H1 (cell line): ENCODE measurements around the gene LRRC26. TPM values are rescaled to one million over a fixed set of nuclear protein-coding genes. Genes with fewer than 3 reads are reported as not detected.

Experiments
- CTCF ChIA-PET: fragments of 300-600 bp; sonication (Branson Sonifier 250); formaldehyde crosslinking; loops from one replicate; lab custom pipeline; 2021; ENCODE audit not compliant: partially characterized antibody; lab: Charles Lee
- POLR2A ChIA-PET: fragments of 300-600 bp; sonication (Branson Sonifier 250); formaldehyde crosslinking; loops from one replicate; lab custom pipeline; 2021; ENCODE audit warnings: inconsistent platforms; ENCODE audit not compliant: partially characterized antibody; lab: Charles Lee
- DNase-seq, 2 experiments: peaks; one replicate each; pipeline versions ENCODE4 v3.0.0 to v3.0.0-alpha.2; 2010 to 2022; ENCODE audit warnings: low spot score in 2 of 2, low read depth in 1 of 2, mixed read lengths in 1 of 2
- FAIRE-seq: peaks from 2 replicates; lab custom pipeline; 2011; peaks lifted over from hg19 to GRCh38; lab: Jason Lieb, UNC
- H2AFZ ChIP-seq: 2 replicates; pipeline ENCODE4 v1.8.1; 2012; ENCODE audit warnings: low read length, inconsistent platforms
- H2AK5ac ChIP-seq: 2 replicates; pipeline ENCODE4 v1.6.1; 2013; ENCODE audit warnings: low read depth, low read length
- H2BK120ac ChIP-seq: replicated peaks from 2 replicates; pipeline ENCODE3; 2013; ENCODE audit warnings: low read depth, low read length, inconsistent platforms
- H2BK12ac ChIP-seq: 2 replicates; pipeline ENCODE4 v1.6.1; 2013; ENCODE audit warnings: low read depth, low read length
- H2BK15ac ChIP-seq: 2 replicates; pipeline ENCODE4 v1.6.1; 2013; ENCODE audit warnings: low read length
- H2BK20ac ChIP-seq: 2 replicates; pipeline ENCODE4 v1.6.1; 2013; ENCODE audit warnings: low read length
- H2BK5ac ChIP-seq: 2 replicates; pipeline ENCODE4 v1.6.1; 2013; ENCODE audit warnings: low read depth, low read length
- H3K14ac ChIP-seq: 2 replicates; pipeline ENCODE4 v1.6.1; 2013; ENCODE audit warnings: inconsistent platforms; ENCODE audit not compliant: insufficient read length
- H3K18ac ChIP-seq: 2 replicates; pipeline ENCODE4 v1.6.1; 2013; ENCODE audit warnings: low read length; ENCODE audit errors: extremely low read depth
- H3K23ac ChIP-seq: 2 replicates; pipeline ENCODE4 v1.6.1; 2013; ENCODE audit warnings: inconsistent platforms; ENCODE audit not compliant: insufficient read length
- H3K23me2 ChIP-seq: 2 replicates; pipeline ENCODE4 v1.6.1; 2013; ENCODE audit warnings: low read depth, low read length
- H3K27ac ChIP-seq: 2 replicates; pipeline ENCODE4 v1.6.1; 2011; ENCODE audit warnings: low read depth, low read length, inconsistent platforms
- H3K27me3 ChIP-seq, 4 experiments: replicated peaks in 1 of 4; 1 replicate in 1 of 4; 2 replicates in 3 of 4; pipeline versions ENCODE4 v1.6.1 to v1.8.1; 2011 to 2013; ENCODE audit warnings: low read length in 3 of 4, mild to moderate bottlenecking in 3 of 4, inconsistent platforms in 2 of 4, mixed read lengths in 2 of 4, moderate library complexity in 1 of 4; ENCODE audit not compliant: control insufficient read depth in 3 of 4, insufficient read depth in 3 of 4; ENCODE audit errors: extremely low read depth in 1 of 4
- H3K36me3 ChIP-seq, 4 experiments: 2 replicates each; pipeline versions ENCODE4 v1.6.1 to v1.8.1; 2011 to 2013; ENCODE audit warnings: mild to moderate bottlenecking in 4 of 4, low read length in 3 of 4, moderate library complexity in 2 of 4, control low read depth in 1 of 4, inconsistent platforms in 1 of 4; ENCODE audit not compliant: insufficient read depth in 4 of 4, control insufficient read depth in 2 of 4
- H3K4ac ChIP-seq: replicated peaks from 2 replicates; pipeline ENCODE3; 2013; ENCODE audit warnings: low read length, low read depth, mixed read lengths, inconsistent platforms; ENCODE audit not compliant: insufficient read length
- H3K4me1 ChIP-seq, 4 experiments: replicated peaks in 1 of 4; 1 replicate in 1 of 4; 2 replicates in 3 of 4; pipeline versions ENCODE4 v1.6.1 to v1.8.1; 2011 to 2013; ENCODE audit warnings: low read length in 3 of 4, inconsistent platforms in 2 of 4, mixed read lengths in 1 of 4; ENCODE audit not compliant: insufficient read depth in 4 of 4, control insufficient read depth in 3 of 4
- H3K4me2 ChIP-seq, 2 experiments: 2 replicates each; pipeline versions ENCODE4 v1.6.1 to v1.8.1; 2011 to 2013; ENCODE audit warnings: low read depth in 2 of 2, low read length in 2 of 2, control low read depth in 1 of 2, inconsistent platforms in 1 of 2, mild to moderate bottlenecking in 1 of 2; ENCODE audit not compliant: insufficient read depth in 1 of 2
- H3K4me3 ChIP-seq, 4 experiments: fragments of 200-600, 300-600 bp in 1 of 4; sonication (generic), shearing (Covaris generic), sonication (Bioruptor Twin) in 1 of 4; 2 replicates each; pipeline versions ENCODE4 v1.5.1 to v1.8.1; 2011 to 2016; ENCODE audit warnings: low read length in 4 of 4, low read depth in 3 of 4, control low read depth in 2 of 4, inconsistent platforms in 2 of 4, mild to moderate bottlenecking in 2 of 4, mixed read lengths in 1 of 4, moderate library complexity in 1 of 4; ENCODE audit not compliant: insufficient read depth in 2 of 4; ENCODE audit errors: extremely low read depth in 1 of 4
- H3K56ac ChIP-seq: replicated peaks from 2 replicates; pipeline ENCODE3; 2013; ENCODE audit warnings: low read depth, mild to moderate bottlenecking, mixed read lengths, low read length, inconsistent platforms; ENCODE audit not compliant: insufficient read length
- H3K79me1 ChIP-seq: 2 replicates; pipeline ENCODE4 v1.6.1; 2013; ENCODE audit warnings: low read depth, low read length, control low read depth
- H3K79me2 ChIP-seq, 2 experiments: 2 replicates each; pipeline versions ENCODE4 v1.6.1 to v1.8.1; 2012 to 2013; ENCODE audit warnings: low read length in 2 of 2, mild to moderate bottlenecking in 2 of 2, inconsistent platforms in 1 of 2; ENCODE audit not compliant: insufficient read depth in 2 of 2, control insufficient read depth in 1 of 2
- H3K9ac ChIP-seq, 4 experiments: replicated peaks in 1 of 4; 1 replicate in 1 of 4; 2 replicates in 3 of 4; pipeline versions ENCODE4 v1.6.1 to v1.8.1; 2011 to 2013; ENCODE audit warnings: low read depth in 3 of 4, low read length in 3 of 4, control low read depth in 2 of 4, mild to moderate bottlenecking in 2 of 4, moderate library complexity in 2 of 4, inconsistent platforms in 1 of 4; ENCODE audit errors: extremely low read depth in 1 of 4
- H3K9me3 ChIP-seq, 2 experiments: 2 replicates each; pipeline versions ENCODE4 v1.6.1 to v1.8.1; 2012 to 2013; ENCODE audit warnings: mild to moderate bottlenecking in 2 of 2, moderate library complexity in 2 of 2, control low read depth in 1 of 2, inconsistent platforms in 1 of 2, low read depth in 1 of 2, low read length in 1 of 2, mixed read lengths in 1 of 2; ENCODE audit not compliant: insufficient read depth in 2 of 2
- H4K20me1 ChIP-seq, 2 experiments: replicated peaks in 1 of 2; 2 replicates each; pipeline versions ENCODE3 to v1.8.1; 2011 to 2013; ENCODE audit warnings: inconsistent platforms in 2 of 2, low read length in 2 of 2, mild to moderate bottlenecking in 1 of 2; ENCODE audit not compliant: insufficient read depth in 2 of 2, control insufficient read depth in 1 of 2
- H4K5ac ChIP-seq: 2 replicates; pipeline ENCODE4 v1.6.1; 2013; ENCODE audit warnings: low read length, low read depth, mixed read lengths, inconsistent platforms; ENCODE audit not compliant: insufficient read length
- H4K8ac ChIP-seq: 2 replicates; pipeline ENCODE4 v1.8.0; 2013; ENCODE audit warnings: mild to moderate bottlenecking, moderate library complexity, low read length, inconsistent platforms; ENCODE audit not compliant: insufficient read depth; ENCODE audit errors: extremely low read depth
- H4K91ac ChIP-seq: replicated peaks from 2 replicates; pipeline ENCODE3; 2013; ENCODE audit warnings: low read length, mixed read lengths, inconsistent platforms; ENCODE audit not compliant: insufficient read length
- BACH1 ChIP-seq: IDR thresholded peaks from 2 replicates; pipeline ENCODE4 v1.6.1; 2012; ENCODE audit warnings: low read length, improper control_type of control experiment
- BRCA1 ChIP-seq: IDR thresholded peaks from 2 replicates; pipeline ENCODE4 v1.6.1; 2012; ENCODE audit warnings: low read depth, low read length, improper control_type of control experiment
- EGR1 ChIP-seq: IDR thresholded peaks from 2 replicates; pipeline ENCODE4 v1.6.1; 2011; ENCODE audit warnings: low read depth, low read length, borderline replicate concordance
- EP300 ChIP-seq, 2 experiments: IDR thresholded peaks; 1 replicate in 1 of 2; 2 replicates in 1 of 2; pipeline ENCODE4 v1.6.1; 2011 to 2012; ENCODE audit warnings: low read depth in 2 of 2, low read length in 2 of 2, mild to moderate bottlenecking in 2 of 2, borderline replicate concordance in 1 of 2, inconsistent platforms in 1 of 2, moderate library complexity in 1 of 2
- GABPA ChIP-seq: IDR thresholded peaks from 2 replicates; pipeline ENCODE4 v1.6.1; 2011; ENCODE audit warnings: mild to moderate bottlenecking, low read length, moderate library complexity, borderline replicate concordance; ENCODE audit not compliant: insufficient read depth
- HDAC6 ChIP-seq: IDR thresholded peaks from one replicate; pipeline ENCODE4 v1.7.1; 2012; ENCODE audit warnings: low read depth, mild to moderate bottlenecking, inconsistent platforms, low read length, moderate library complexity
- POU5F1 ChIP-seq: IDR thresholded peaks from 2 replicates; pipeline ENCODE4 v1.6.1; 2011; ENCODE audit warnings: low read depth, mild to moderate bottlenecking, low read length, moderate library complexity
- RAD21 ChIP-seq, 2 experiments: IDR thresholded peaks in 1 of 2; conservative IDR thresholded peaks in 1 of 2; 2 replicates each; pipeline ENCODE4 v1.6.1; 2011; ENCODE audit warnings: low read depth in 2 of 2, low read length in 2 of 2, improper control_type of control experiment in 1 of 2, inconsistent platforms in 1 of 2, mild to moderate bottlenecking in 1 of 2, moderate library complexity in 1 of 2
- RFX5 ChIP-seq: IDR thresholded peaks from 2 replicates; pipeline ENCODE4 v1.6.1; 2011; ENCODE audit warnings: low read depth, low read length, improper control_type of control experiment, borderline replicate concordance
- RNF2 ChIP-seq: fragments of 200-900, 300-1000 bp; sonication (generic); IDR thresholded peaks from 2 replicates; pipeline ENCODE4 v1.7.1; 2016; ENCODE audit warnings: borderline replicate concordance, low read depth, mild to moderate bottlenecking, antibody characterized with exemption, low read length; ENCODE audit not compliant: poor library complexity, severe bottlenecking; ENCODE audit errors: missing control alignments
- SIRT6 ChIP-seq: IDR thresholded peaks from one replicate; pipeline ENCODE4 v1.7.1; 2012; ENCODE audit warnings: low read length, inconsistent platforms
- SP1 ChIP-seq: IDR thresholded peaks from 2 replicates; pipeline ENCODE4 v1.6.1; 2011; ENCODE audit warnings: low read depth, low read length
- SP4 ChIP-seq: IDR thresholded peaks from 2 replicates; pipeline ENCODE4 v1.6.1; 2012; ENCODE audit warnings: low read length, inconsistent platforms
- ZNF274 ChIP-seq: IDR thresholded peaks from 2 replicates; pipeline ENCODE4 v1.7.0; 2012; ENCODE audit warnings: low read length, borderline replicate concordance; ENCODE audit errors: extremely low read depth
- WGBS, 2 experiments: shearing (Covaris generic) in 1 of 2; methylation state at CpG; one replicate each; pipeline versions ENCODE4 v1.1.6 to v1.1.7; 2013 to 2015; ENCODE audit warnings: low lambda C conversion rate in 2 of 2, mixed read lengths in 2 of 2, inconsistent platforms in 1 of 2, low coverage in 1 of 2, missing lambda C conversion rate in 1 of 2; ENCODE audit not compliant: insufficient replicate concordance in 2 of 2, insufficient coverage in 1 of 2, insufficient read length in 1 of 2; ENCODE audit errors: extremely low coverage in 1 of 2, missing lambda C conversion rate in 1 of 2; 5-methylcytosine and 5-hydroxymethylcytosine counted together
- polyA plus RNA-seq, 7 experiments: library from polyadenylated mRNA; depleted of rRNA in 3 of 7; stranded (reverse) in 5 of 7; unstranded in 2 of 7; fragments of >200 nt in 5 of 7; fragments of 200-250 nt in 2 of 7; gene quantifications; 1 replicate in 5 of 7; 2 replicates in 1 of 7; 4 replicates in 1 of 7; pipeline versions ENCODE4 v1.2.1 to v1.2.3, GENCODE V29; 2011 to 2013; ENCODE audit warnings: missing spikeins in 2 of 7, mixed read lengths in 2 of 7
- total RNA-seq: library from RNA; stranded (reverse); fragmentation: NEBNext Ultra II Directional; extraction: Animal tissue kit (Norgen Biotek cat#: 25700); gene quantifications from 2 replicates; pipeline ENCODE4 v1.2.1, GENCODE V29; 2021

LRRC26 gene
- total and polyA plus RNA-seq, 2 of the 8 experiments (the other 6 are each of a cell fraction or from before 2014, with no cell fraction given) = 0.34 to 0.85 TPM

DNA sequence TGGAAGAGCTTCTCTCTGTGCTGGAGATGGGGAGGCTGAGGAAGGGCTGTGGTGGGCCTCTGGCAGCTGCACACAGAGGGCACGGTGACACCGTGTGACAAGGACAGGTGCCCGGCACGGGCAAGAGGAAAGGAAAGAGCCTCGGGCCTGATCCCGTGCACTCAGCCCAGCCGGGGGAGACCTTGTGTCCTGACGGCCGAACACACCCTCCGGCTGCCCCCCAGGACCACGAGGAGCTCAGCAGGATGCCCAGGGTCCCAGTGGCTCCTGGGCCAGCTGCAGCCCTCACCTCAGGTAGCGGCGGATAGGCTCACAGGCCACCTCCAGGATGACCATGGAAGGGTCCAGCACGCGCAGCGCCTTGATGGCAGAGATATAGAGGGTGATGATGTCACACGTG is 13.0 kb upstream of the LRRC26 start:
- peaks cover 0 to 17% of the 10 kb centered on the region in 2 experiments; a peak in 2 of 4 replicates for H3K79me2 ChIP-seq
- peaks cover 4% of the 10 kb centered on the region; the same call in 1 of the 2 replicates for H3K23me2 ChIP-seq
- FAIRE-seq = no peak
- H3K27ac ChIP-seq = no peak overlapping the region
- H2BK20ac ChIP-seq = no peak overlapping the region
- no peak overlapping the region for H2BK12ac ChIP-seq
- no peak overlapping the region for H2BK5ac ChIP-seq
- 81% methylated on average over 17 of the region's 17 CpGs; no CpG with 5 or more reads in 1 of the 2 experiments for WGBS, 2 experiments
- peaks cover 3% of the 10 kb centered on the region for H3K79me1 ChIP-seq
- no peak overlapping the region for H3K4me2 ChIP-seq
- H2BK120ac ChIP-seq = no peak overlapping the region
- no peak overlapping the region for H3K4me3 ChIP-seq
- peaks cover 0 to 40% (median 10%) of the 10 kb centered on the region in 4 experiments; a peak in 7 of 8 replicates for H3K36me3 ChIP-seq
- no peaks in the 10 kb centered on the region; a peak in 1 of 7 replicates for H3K27me3 ChIP-seq
- no peak overlapping the region for H3K23ac ChIP-seq
- peaks cover 2 to 24% of the 10 kb centered on the region in 2 experiments for H4K20me1 ChIP-seq
- no peak overlapping the region for H4K91ac ChIP-seq
- H2AFZ ChIP-seq = no peak overlapping the region
- no peak for DNase-seq
- H4K5ac ChIP-seq = no peak overlapping the region
- H3K18ac ChIP-seq = no peak overlapping the region
- H3K4ac ChIP-seq = no peak overlapping the region
- H3K9me3 ChIP-seq = no peaks in the 10 kb centered on the region
- POLR2A ChIA-PET = no interaction called here
- H2AK5ac ChIP-seq = no peak overlapping the region
- no peak overlapping the region for H2BK15ac ChIP-seq
- H4K8ac ChIP-seq = no peak overlapping the region
- no peak overlapping the region for H3K9ac ChIP-seq
- H3K56ac ChIP-seq = no peak overlapping the region
- H3K14ac ChIP-seq = no peak overlapping the region
- CTCF ChIA-PET = interaction anchor here (0.6 to 0.9 kb wide), 2 partner anchors 54 to 116 kb away, joined by 3 to 5 read pairs; no protein-coding TSS in a partner anchor
- H3K4me1 ChIP-seq = peaks cover 0 to 9% (median 3%) of the 10 kb centered on the region in 4 experiments; a peak in 3 of 7 replicates
- TF ChIP-seq POU5F1 (no peak), HDAC6 (no peak), BACH1 (no peak), BRCA1 (no peak), SIRT6 (no peak), EGR1 (no peak), SP1 (no peak), RFX5 (no peak), RNF2 (no peak), GABPA (no peak), EP300 (IDR thresholded peaks at IDR 0.05; ENCODE audit: borderline replicate concordance in 1 of 2, low read depth in 2 of 2, low read length in 2 of 2) (no peak), ZNF274 (no peak), RAD21 (IDR thresholded peaks at IDR 0.05 in 1 of 2, conservative IDR thresholded peaks at IDR 0.05 in 1 of 2; ENCODE audit: low read depth in 2 of 2, low read length in 2 of 2) (no peak), SP4 (no peak)
